Neural crest cell (in vitro differentiated cells): ENCODE measurements around the gene TRPV5. TPM values are rescaled to one million over a fixed set of nuclear protein-coding genes. Genes with fewer than 3 reads are reported as not detected.
A peak's percentile ranks its signal among the peaks of the same experiment; 100 is the strongest.

Experiments used
- DNase-seq: peaks from one replicate; pipeline ENCODE4 v3.0.0; 2021; ENCODE audit warnings: low read depth, mixed read lengths, low spot score
- H3K27ac Mint-ChIP-seq: one replicate; pipeline ENCODE4 v1.8.0; 2021; ENCODE audit warnings: mild to moderate bottlenecking, mixed read lengths; ENCODE audit not compliant: unreplicated experiment
- H3K27me3 Mint-ChIP-seq: 2 replicates; pipeline ENCODE4 v1.8.0; 2021; ENCODE audit warnings: low read depth, mild to moderate bottlenecking, mixed read lengths
- H3K36me3 Mint-ChIP-seq: 2 replicates; pipeline ENCODE4 v1.8.0; 2021; ENCODE audit warnings: low read depth, mild to moderate bottlenecking, mixed read lengths
- H3K4me1 Mint-ChIP-seq: 2 replicates; pipeline ENCODE4 v1.8.0; 2021; ENCODE audit warnings: mixed read lengths
- H3K4me3 Mint-ChIP-seq: one replicate; pipeline ENCODE4 v1.8.0; 2021; ENCODE audit warnings: mild to moderate bottlenecking, mixed read lengths
- H3K9me3 Mint-ChIP-seq: 2 replicates; pipeline ENCODE4 v1.8.0; 2021; ENCODE audit warnings: mixed read lengths
- CTCF ChIP-seq: fragments of 200-600 bp; sonication (generic); conservative IDR thresholded peaks from 2 replicates; pipeline ENCODE4 v1.5.0; 2021; ENCODE audit warnings: antibody characterized with exemption, mild to moderate bottlenecking
- total RNA-seq: library from RNA; stranded (reverse); gene quantifications from 2 replicates; pipeline ENCODE4 v1.2.1, GENCODE V29; 2021

The TRPV5 gene
- total RNA-seq, 1 donor from 2014 or later = 0.07 TPM

- Mint-ChIP-seq H3K27ac (no peak overlapping the region), H3K27me3 (peaks cover 26% of the 10 kb centered on the region), H3K36me3 (no peaks in the 10 kb centered on the region), H3K4me1 (no peaks in the 10 kb centered on the region), H3K9me3 (no peaks in the 10 kb centered on the region), H3K4me3 (no peak overlapping the region)
- TF ChIP-seq CTCF = no peak
- DNase-seq = no peak
These were observed 36.7 kb downstream of the TRPV5 start for GRCh38 chr7:142896741-142897379.

GRCh38 chr7:142896151-142896550 lies 37.4 kb downstream of the TRPV5 start:
- H3K27me3 Mint-ChIP-seq = peaks cover 20% of the 10 kb centered on the region
- H3K4me3 Mint-ChIP-seq = no peak overlapping the region
- H3K36me3 Mint-ChIP-seq = no peaks in the 10 kb centered on the region
- H3K9me3 Mint-ChIP-seq = no peaks in the 10 kb centered on the region
- TF ChIP-seq CTCF = no peak
- H3K4me1 Mint-ChIP-seq = no peaks in the 10 kb centered on the region
- no peak overlapping the region for H3K27ac Mint-ChIP-seq
- DNase-seq = no peak

GRCh38 chr7:142894985-142895593 lies 38.5 kb downstream of the TRPV5 start:
- H3K9me3 Mint-ChIP-seq = peaks cover 3% of the 10 kb centered on the region
- H3K4me1 Mint-ChIP-seq = peaks cover 6% of the 10 kb centered on the region
- no peak for DNase-seq
- H3K4me3 Mint-ChIP-seq = no peak overlapping the region
- H3K27me3 Mint-ChIP-seq = peaks cover 16% of the 10 kb centered on the region
- peak overlapping the region; percentile 89 for H3K27ac Mint-ChIP-seq
- H3K36me3 Mint-ChIP-seq = no peaks in the 10 kb centered on the region
- TF ChIP-seq CTCF = no peak

- Mint-ChIP-seq H3K27ac (peak overlapping the region; percentile 89), H3K27me3 (peaks cover 9% of the 10 kb centered on the region), H3K4me1 (peaks cover 11% of the 10 kb centered on the region), H3K9me3 (peaks cover 3% of the 10 kb centered on the region), H3K4me3 (no peak overlapping the region), H3K36me3 (no peaks in the 10 kb centered on the region)
- no peak for TF ChIP-seq CTCF
- no peak for DNase-seq
These were observed 39.2 kb downstream of the TRPV5 start for GRCh38 chr7:142894112-142894984.

GRCh38 chr7:142892951-142893350 lies 40.6 kb downstream of the TRPV5 start:
- Mint-ChIP-seq H3K9me3 (peaks cover 3% of the 10 kb centered on the region), H3K36me3 (no peaks in the 10 kb centered on the region), H3K27me3 (peaks cover 4% of the 10 kb centered on the region), H3K27ac (no peak overlapping the region), H3K4me3 (no peak overlapping the region), H3K4me1 (peaks cover 13% of the 10 kb centered on the region)
- no peak for DNase-seq
- no peak for TF ChIP-seq CTCF
